ENCODE measurements around the gene CLIC2.

Gene CLIC2

GRCh38 chrX:155262970-155263754 lies 71.3 kb downstream of the CLIC2 start:
- no peak for DNase-seq (ENCODE audit: low read depth)

- no peak for DNase-seq (ENCODE audit: low read depth)
Measured at GRCh38 chrX:155259752-155260151, 74.7 kb downstream of the CLIC2 start.

GRCh38 chrX:155251391-155251790 lies 83.0 kb downstream of the CLIC2 start:
- no peak for DNase-seq (ENCODE audit: low read depth)

GRCh38 chrX:155247497-155247896 lies 86.9 kb downstream of the CLIC2 start:
- DNase-seq (ENCODE audit: low read depth), result no peak

- no peak for DNase-seq (ENCODE audit: low read depth)
Measured at GRCh38 chrX:155246748-155247147, 87.7 kb downstream of the CLIC2 start.

GRCh38 chrX:155242300-155242699 lies 92.1 kb downstream of the CLIC2 start:
- DNase-seq (ENCODE audit: low read depth), result no peak

- no peak for DNase-seq (ENCODE audit: low read depth)
Measured at GRCh38 chrX:155237719-155238118, 96.7 kb downstream of the CLIC2 start.

- DNase-seq (ENCODE audit: low read depth), result no peak
Measured at GRCh38 chrX:155235891-155236290, 98.5 kb downstream of the CLIC2 start.

GRCh38 chrX:155231163-155231562 lies 103.3 kb downstream of the CLIC2 start:
- DNase-seq (ENCODE audit: low read depth), result no peak

Measured in ELR (cell line).